SK-N-SH (cell line): Measurements from ENCODE around the gene AZIN2.

Experiments
- GABPA ChIP-seq: IDR thresholded peaks from 2 replicates; pipeline ENCODE4 v1.4.0; 2012; ENCODE audit warnings: low read depth, mild to moderate bottlenecking
- GATA2 ChIP-seq: sonication (generic); formaldehyde crosslinking; IDR thresholded peaks from 2 replicates; pipeline ENCODE4 v1.5.0; 2020; ENCODE audit warnings: mild to moderate bottlenecking, missing genetic modification reagents
- NRF1 ChIP-seq: IDR thresholded peaks from 2 replicates; pipeline ENCODE4 v1.6.1; 2012; ENCODE audit warnings: low read depth, mild to moderate bottlenecking, low read length
- POLR2AphosphoS5 ChIP-seq: IDR thresholded peaks from 2 replicates; pipeline ENCODE4 v1.6.1; 2012; ENCODE audit warnings: low read depth, low read length
- RFX5 ChIP-seq: IDR thresholded peaks from 2 replicates; pipeline ENCODE4 v1.6.1; 2012; ENCODE audit warnings: mild to moderate bottlenecking, improper control_type of control experiment, low read length
- TF ChIP-seq, protein P1 (sequence below): fragments of 200-600 bp; sonication (generic); IDR thresholded peaks from 2 replicates; pipeline ENCODE4 v1.6.1; 2017; ENCODE audit warnings: antibody characterized with exemption, mild to moderate bottlenecking, moderate library complexity
- TF ChIP-seq, protein P2 (sequence below): IDR thresholded peaks from 2 replicates; pipeline ENCODE4 v1.6.1; 2012; ENCODE audit warnings: mild to moderate bottlenecking, low read depth, low read length, moderate library complexity

DNA sequence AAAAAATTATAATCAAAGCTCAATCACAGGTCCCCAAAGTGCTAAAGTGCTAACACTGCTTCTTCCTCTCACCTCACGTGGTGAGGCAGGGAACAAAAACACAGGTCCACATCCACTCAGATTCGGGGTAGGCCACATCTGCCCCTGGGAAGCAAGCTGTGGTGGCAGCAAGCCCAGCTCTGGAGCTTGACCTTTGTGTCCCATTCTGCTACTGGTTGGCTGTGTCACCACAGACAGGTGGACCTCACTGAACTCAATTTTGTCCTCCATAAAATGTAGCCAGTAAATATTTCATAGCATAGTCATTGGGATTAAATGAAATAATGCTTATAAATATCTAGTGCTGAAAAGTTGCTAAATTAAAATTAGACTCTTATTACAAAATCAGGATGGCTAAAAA, 8.5 kb downstream of the AZIN2 start:
- TF ChIP-seq, protein P1, sequence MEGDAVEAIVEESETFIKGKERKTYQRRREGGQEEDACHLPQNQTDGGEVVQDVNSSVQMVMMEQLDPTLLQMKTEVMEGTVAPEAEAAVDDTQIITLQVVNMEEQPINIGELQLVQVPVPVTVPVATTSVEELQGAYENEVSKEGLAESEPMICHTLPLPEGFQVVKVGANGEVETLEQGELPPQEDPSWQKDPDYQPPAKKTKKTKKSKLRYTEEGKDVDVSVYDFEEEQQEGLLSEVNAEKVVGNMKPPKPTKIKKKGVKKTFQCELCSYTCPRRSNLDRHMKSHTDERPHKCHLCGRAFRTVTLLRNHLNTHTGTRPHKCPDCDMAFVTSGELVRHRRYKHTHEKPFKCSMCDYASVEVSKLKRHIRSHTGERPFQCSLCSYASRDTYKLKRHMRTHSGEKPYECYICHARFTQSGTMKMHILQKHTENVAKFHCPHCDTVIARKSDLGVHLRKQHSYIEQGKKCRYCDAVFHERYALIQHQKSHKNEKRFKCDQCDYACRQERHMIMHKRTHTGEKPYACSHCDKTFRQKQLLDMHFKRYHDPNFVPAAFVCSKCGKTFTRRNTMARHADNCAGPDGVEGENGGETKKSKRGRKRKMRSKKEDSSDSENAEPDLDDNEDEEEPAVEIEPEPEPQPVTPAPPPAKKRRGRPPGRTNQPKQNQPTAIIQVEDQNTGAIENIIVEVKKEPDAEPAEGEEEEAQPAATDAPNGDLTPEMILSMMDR, result no peak
- no peak for TF ChIP-seq POLR2AphosphoS5
- no peak for TF ChIP-seq NRF1
- TF ChIP-seq, protein P2, sequence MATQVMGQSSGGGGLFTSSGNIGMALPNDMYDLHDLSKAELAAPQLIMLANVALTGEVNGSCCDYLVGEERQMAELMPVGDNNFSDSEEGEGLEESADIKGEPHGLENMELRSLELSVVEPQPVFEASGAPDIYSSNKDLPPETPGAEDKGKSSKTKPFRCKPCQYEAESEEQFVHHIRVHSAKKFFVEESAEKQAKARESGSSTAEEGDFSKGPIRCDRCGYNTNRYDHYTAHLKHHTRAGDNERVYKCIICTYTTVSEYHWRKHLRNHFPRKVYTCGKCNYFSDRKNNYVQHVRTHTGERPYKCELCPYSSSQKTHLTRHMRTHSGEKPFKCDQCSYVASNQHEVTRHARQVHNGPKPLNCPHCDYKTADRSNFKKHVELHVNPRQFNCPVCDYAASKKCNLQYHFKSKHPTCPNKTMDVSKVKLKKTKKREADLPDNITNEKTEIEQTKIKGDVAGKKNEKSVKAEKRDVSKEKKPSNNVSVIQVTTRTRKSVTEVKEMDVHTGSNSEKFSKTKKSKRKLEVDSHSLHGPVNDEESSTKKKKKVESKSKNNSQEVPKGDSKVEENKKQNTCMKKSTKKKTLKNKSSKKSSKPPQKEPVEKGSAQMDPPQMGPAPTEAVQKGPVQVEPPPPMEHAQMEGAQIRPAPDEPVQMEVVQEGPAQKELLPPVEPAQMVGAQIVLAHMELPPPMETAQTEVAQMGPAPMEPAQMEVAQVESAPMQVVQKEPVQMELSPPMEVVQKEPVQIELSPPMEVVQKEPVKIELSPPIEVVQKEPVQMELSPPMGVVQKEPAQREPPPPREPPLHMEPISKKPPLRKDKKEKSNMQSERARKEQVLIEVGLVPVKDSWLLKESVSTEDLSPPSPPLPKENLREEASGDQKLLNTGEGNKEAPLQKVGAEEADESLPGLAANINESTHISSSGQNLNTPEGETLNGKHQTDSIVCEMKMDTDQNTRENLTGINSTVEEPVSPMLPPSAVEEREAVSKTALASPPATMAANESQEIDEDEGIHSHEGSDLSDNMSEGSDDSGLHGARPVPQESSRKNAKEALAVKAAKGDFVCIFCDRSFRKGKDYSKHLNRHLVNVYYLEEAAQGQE, result no peak
- TF ChIP-seq GATA2 (CRISPR knock-in tag), result no peak
- no peak for TF ChIP-seq GABPA
- no peak for TF ChIP-seq RFX5
